Fibroblast of lung (primary cell): ENCODE data around the gene MACO1. TPM values are rescaled to one million over a fixed set of nuclear protein-coding genes. Genes with fewer than 3 reads are reported as not detected.

Source experiments
- DNase-seq, 2 donors: peaks; one replicate each; pipeline versions ENCODE4 v3.0.0 to v3.0.0-alpha.2; 2010; ENCODE audit warnings: low read depth in 2 of 2
- H2AFZ ChIP-seq: 2 replicates; pipeline ENCODE4 v1.5.1; 2012; ENCODE audit warnings: low read length, control low read depth, inconsistent platforms
- H3K27ac ChIP-seq: 2 replicates; pipeline ENCODE4 v1.5.1; 2011; ENCODE audit warnings: low read length, control low read depth; ENCODE audit not compliant: insufficient read depth
- H3K27me3 ChIP-seq: 2 replicates; pipeline ENCODE4 v1.5.1; 2011; ENCODE audit warnings: mild to moderate bottlenecking, low read length; ENCODE audit not compliant: control insufficient read depth, insufficient read depth
- H3K36me3 ChIP-seq: 2 replicates; pipeline ENCODE4 v1.5.1; 2011; ENCODE audit warnings: low read length; ENCODE audit not compliant: control insufficient read depth, insufficient read depth
- H3K4me1 ChIP-seq: 2 replicates; pipeline ENCODE4 v1.5.1; 2011; ENCODE audit warnings: low read length; ENCODE audit not compliant: control insufficient read depth, insufficient read depth; ENCODE audit errors: extremely low read depth
- H3K4me2 ChIP-seq: 2 replicates; pipeline ENCODE4 v1.5.1; 2011; ENCODE audit warnings: low read length, control low read depth; ENCODE audit not compliant: insufficient read depth; ENCODE audit errors: extremely low read depth
- H3K4me3 ChIP-seq, 4 experiments: fragments of 200-600 bp in 1 of 4; sonication (generic) in 1 of 4; replicated peaks in 1 of 4; 2 replicates each; pipeline ENCODE4 v1.5.1; 2011 to 2016; ENCODE audit warnings: low read length in 4 of 4, low read depth in 3 of 4, mild to moderate bottlenecking in 3 of 4, control low read depth in 2 of 4, inconsistent platforms in 1 of 4, mixed read lengths in 1 of 4; ENCODE audit not compliant: insufficient read depth in 1 of 4; ENCODE audit errors: control extremely low read depth in 1 of 4
- H3K79me2 ChIP-seq: 2 replicates; pipeline ENCODE4 v1.5.1; 2012; ENCODE audit warnings: mild to moderate bottlenecking, low read length, inconsistent platforms; ENCODE audit not compliant: control insufficient read depth, insufficient read depth
- H3K9ac ChIP-seq: 2 replicates; pipeline ENCODE4 v1.5.1; 2011; ENCODE audit warnings: mild to moderate bottlenecking, low read length, control low read depth; ENCODE audit not compliant: insufficient read depth
- H3K9me3 ChIP-seq: 2 replicates; pipeline ENCODE4 v1.5.1; 2012; ENCODE audit warnings: low read depth, low read length; ENCODE audit not compliant: control insufficient read depth, insufficient read depth
- H4K20me1 ChIP-seq: 2 replicates; pipeline ENCODE4 v1.5.1; 2011; ENCODE audit warnings: low read length; ENCODE audit not compliant: control insufficient read depth, insufficient read depth; ENCODE audit errors: extremely low read depth
- EZH2 ChIP-seq: IDR thresholded peaks from 2 replicates; pipeline ENCODE4 v1.5.1; 2012; ENCODE audit warnings: low read length, control low read depth, mild to moderate bottlenecking; ENCODE audit errors: missing control alignments
- polyA plus RNA-seq, 2 donors: library from polyadenylated mRNA; depleted of rRNA in 1 of 2; stranded (reverse) in 1 of 2; unstranded in 1 of 2; fragments of >200 nt; gene quantifications; 2 replicates each; pipeline ENCODE4 v1.2.1, GENCODE V29; 2011 to 2012; ENCODE audit warnings: missing spikeins in 1 of 2
- total RNA-seq: library from RNA; depleted of rRNA; stranded (reverse); fragments of >200 nt; gene quantifications from 2 replicates; pipeline ENCODE4 v1.2.1, GENCODE V29; 2014
- TF ChIP-seq, protein P1 (sequence below), 2 donors: IDR thresholded peaks in 1 of 2; conservative IDR thresholded peaks in 1 of 2; 1 replicate in 1 of 2; 2 replicates in 1 of 2; pipeline ENCODE4 v1.5.1; 2011 to 2012; ENCODE audit warnings: low read length in 2 of 2, control low read depth in 1 of 2, inconsistent platforms in 1 of 2, low read depth in 1 of 2, mild to moderate bottlenecking in 1 of 2

The MACO1 gene
- total and polyA plus RNA-seq, 2 donors (not counting 1 experiment from before 2014, with no cell fraction given), result 14.2 to 17.5 TPM

DNA sequence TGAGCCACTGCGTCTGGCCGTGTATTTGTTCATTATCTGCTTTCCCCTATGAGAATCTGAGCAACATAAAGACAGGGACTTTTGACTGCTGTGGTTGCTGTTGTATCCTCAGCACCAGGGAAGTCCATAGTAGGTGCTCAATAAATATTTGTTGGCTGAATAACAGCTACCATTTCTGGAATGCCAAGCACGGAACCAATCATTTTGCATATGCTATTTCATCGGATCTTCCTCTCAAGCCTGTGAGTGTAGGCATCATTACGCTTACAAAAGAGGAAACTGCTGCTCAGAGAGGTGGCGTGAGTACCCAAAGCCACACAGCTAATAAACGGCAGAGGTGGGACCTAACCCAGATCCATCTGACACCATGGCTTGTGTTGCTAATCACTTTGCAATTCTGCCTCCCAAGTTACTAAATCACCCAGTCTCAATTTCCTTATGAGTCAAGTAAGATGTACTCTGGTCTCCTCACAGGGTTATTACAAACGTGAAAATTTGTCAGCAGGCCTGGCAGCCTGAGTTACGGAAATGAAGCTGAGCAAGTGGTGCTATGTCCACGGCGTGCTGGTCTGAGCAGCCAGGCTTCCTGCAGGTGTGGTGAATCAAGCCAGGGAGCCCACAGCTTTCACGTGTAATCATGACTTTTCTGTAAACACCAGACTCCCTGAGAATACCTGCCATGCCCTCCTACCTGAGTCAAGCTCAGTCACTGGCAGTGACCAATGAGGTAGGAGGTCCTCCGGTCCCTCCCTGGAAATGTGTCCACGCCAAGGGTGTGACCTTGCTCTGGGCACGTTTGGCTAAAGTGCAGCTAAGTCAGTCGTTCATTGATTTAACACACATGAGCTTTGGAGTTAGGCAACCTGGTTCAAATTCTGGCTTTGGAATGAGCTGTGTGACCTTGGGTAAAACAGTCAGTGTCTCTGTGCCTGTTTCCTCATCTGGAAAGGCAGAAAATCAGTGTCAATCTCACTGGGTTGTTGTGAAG, 5.3 kb upstream of the MACO1 start:
- Histone ChIP-seq H3K4me2 (no peak overlapping the region), H3K4me1 (no peaks in the 10 kb centered on the region), H3K27me3 (no peaks in the 10 kb centered on the region), H3K9ac (no peak overlapping the region), H3K36me3 (no peaks in the 10 kb centered on the region), H3K79me2 (no peaks in the 10 kb centered on the region), H2AFZ (no peak overlapping the region), H3K4me3 (no peak overlapping the region), H3K9me3 (no peaks in the 10 kb centered on the region), H4K20me1 (no peaks in the 10 kb centered on the region), H3K27ac (no peak overlapping the region)
- TF ChIP-seq EZH2, result no peak
- TF ChIP-seq, protein P1, sequence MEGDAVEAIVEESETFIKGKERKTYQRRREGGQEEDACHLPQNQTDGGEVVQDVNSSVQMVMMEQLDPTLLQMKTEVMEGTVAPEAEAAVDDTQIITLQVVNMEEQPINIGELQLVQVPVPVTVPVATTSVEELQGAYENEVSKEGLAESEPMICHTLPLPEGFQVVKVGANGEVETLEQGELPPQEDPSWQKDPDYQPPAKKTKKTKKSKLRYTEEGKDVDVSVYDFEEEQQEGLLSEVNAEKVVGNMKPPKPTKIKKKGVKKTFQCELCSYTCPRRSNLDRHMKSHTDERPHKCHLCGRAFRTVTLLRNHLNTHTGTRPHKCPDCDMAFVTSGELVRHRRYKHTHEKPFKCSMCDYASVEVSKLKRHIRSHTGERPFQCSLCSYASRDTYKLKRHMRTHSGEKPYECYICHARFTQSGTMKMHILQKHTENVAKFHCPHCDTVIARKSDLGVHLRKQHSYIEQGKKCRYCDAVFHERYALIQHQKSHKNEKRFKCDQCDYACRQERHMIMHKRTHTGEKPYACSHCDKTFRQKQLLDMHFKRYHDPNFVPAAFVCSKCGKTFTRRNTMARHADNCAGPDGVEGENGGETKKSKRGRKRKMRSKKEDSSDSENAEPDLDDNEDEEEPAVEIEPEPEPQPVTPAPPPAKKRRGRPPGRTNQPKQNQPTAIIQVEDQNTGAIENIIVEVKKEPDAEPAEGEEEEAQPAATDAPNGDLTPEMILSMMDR (conservative IDR thresholded peaks at IDR 0.05 in 1 of 2, IDR thresholded peaks at IDR 0.05 in 1 of 2; ENCODE audit: low read depth in 1 of 2, low read length in 2 of 2), result no peak
- DNase-seq, result peak in 1 of 2 donors; percentile 39

DNA sequence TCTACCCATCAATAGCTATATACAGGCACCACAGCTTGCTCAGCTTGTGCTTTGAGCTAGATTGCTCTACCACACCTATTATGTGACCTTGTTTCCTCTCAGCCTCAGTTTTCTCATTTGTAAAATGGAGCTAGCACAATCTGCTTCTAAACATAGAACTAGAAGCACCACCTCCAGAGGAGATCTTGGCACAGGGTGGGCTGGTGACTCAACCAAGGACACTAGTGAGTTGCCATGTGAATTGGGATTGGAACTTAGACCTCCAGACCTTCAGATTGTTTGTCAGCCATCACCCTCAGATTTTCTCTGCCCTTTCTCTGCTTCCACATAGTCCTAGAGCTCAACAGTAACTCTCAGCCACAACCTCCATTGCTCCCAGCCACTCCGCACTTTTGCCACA, 3.0 kb upstream of the MACO1 start:
- H3K27ac ChIP-seq, result no peak overlapping the region
- TF ChIP-seq EZH2, result no peak
- TF ChIP-seq, protein P1 (conservative IDR thresholded peaks at IDR 0.05 in 1 of 2, IDR thresholded peaks at IDR 0.05 in 1 of 2; ENCODE audit: low read depth in 1 of 2, low read length in 2 of 2), result no peak
- peaks cover 2% of the 10 kb centered on the region for H3K4me1 ChIP-seq
- no peak overlapping the region for H3K4me2 ChIP-seq
- H3K27me3 ChIP-seq, result no peaks in the 10 kb centered on the region
- no peak for DNase-seq
- no peak overlapping the region for H3K9ac ChIP-seq
- H3K79me2 ChIP-seq, result peaks cover 9% of the 10 kb centered on the region
- no peak overlapping the region for H2AFZ ChIP-seq
- H3K36me3 ChIP-seq, result no peaks in the 10 kb centered on the region
- H3K9me3 ChIP-seq, result no peaks in the 10 kb centered on the region
- no peak overlapping the region for H3K4me3 ChIP-seq
- H4K20me1 ChIP-seq, result no peaks in the 10 kb centered on the region

DNA sequence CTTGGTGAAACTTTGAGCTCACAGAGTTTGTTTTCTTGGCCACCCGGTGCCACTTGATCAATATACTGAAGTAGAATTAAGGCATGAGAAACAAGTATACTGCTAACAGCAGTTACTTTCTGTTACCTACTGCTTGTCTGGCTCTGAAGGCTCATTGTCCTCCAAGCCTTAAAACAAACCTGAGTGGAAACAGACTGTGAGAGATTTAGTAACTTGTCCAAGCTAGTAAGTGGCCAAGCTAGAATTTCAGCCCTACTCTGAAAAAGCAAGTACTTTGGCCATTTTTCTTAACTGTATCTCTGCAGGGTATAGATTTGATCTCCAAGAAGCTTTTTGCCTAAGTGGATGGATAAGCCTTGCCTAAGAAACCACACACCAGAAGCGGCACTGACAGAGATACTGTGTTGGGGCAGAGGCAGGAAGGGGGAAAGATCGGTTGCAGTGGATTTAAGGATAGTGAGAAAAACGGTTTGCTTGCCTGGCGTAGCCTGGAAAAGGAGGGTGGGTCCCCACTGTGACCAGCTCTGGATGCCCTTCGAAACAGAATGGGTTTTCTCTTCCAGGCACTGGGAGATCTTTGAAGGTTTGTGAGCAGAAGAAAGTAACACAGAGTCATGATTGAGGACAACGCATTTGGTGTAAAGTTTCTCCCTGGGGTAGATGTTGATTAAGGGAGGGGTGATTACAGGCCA, 2.1 kb upstream of the MACO1 start:
- no peak overlapping the region for H3K27ac ChIP-seq
- no peak overlapping the region for H3K4me3 ChIP-seq
- no peaks in the 10 kb centered on the region for H3K36me3 ChIP-seq
- peaks cover 11% of the 10 kb centered on the region for H3K79me2 ChIP-seq
- no peaks in the 10 kb centered on the region for H3K27me3 ChIP-seq
- H3K4me1 ChIP-seq, result peaks cover 2% of the 10 kb centered on the region
- H3K9me3 ChIP-seq, result no peaks in the 10 kb centered on the region
- no peak for TF ChIP-seq EZH2
- TF ChIP-seq, protein P1 (conservative IDR thresholded peaks at IDR 0.05 in 1 of 2, IDR thresholded peaks at IDR 0.05 in 1 of 2; ENCODE audit: low read depth in 1 of 2, low read length in 2 of 2), result no peak
- H4K20me1 ChIP-seq, result no peaks in the 10 kb centered on the region
- DNase-seq, result no peak
- no peak overlapping the region for H3K9ac ChIP-seq
- no peak overlapping the region for H2AFZ ChIP-seq
- H3K4me2 ChIP-seq, result no peak overlapping the region
